ENCODE measurements around the gene DAGLA.

The DAGLA gene

GRCh38 chr11:61776561-61777075 lies 96.4 kb downstream of the DAGLA start:
- TF ChIP-seq FOXP2 (optimal IDR thresholded peaks at IDR 0.05; ENCODE audit: control extremely low read depth, extremely low read length, insufficient read depth) (no peak), POLR2AphosphoS5 (IDR thresholded peaks at IDR 0.05; ENCODE audit: borderline replicate concordance, low read depth, low read length) (no peak), EZH2 (IDR thresholded peaks at IDR 0.05) (no peak)
- H3K4me3 ChIP-seq, result no peak overlapping the region
- DNase-seq (ENCODE audit: low read depth, low spot score), result no peak
- H3K9ac ChIP-seq (ENCODE audit: insufficient read length), result no peak overlapping the region
- H3K36me3 ChIP-seq (ENCODE audit: insufficient read depth, low read length), result no peaks in the 10 kb centered on the region
- no peak overlapping the region for H3K27ac ChIP-seq
- no peaks in the 10 kb centered on the region for H3K9me3 ChIP-seq (ENCODE audit: low read depth, low read length)

- no peak overlapping the region for H3K9ac ChIP-seq (ENCODE audit: insufficient read length)
- no peak overlapping the region for H3K27ac ChIP-seq
- TF ChIP-seq FOXP2 (optimal IDR thresholded peaks at IDR 0.05; ENCODE audit: control extremely low read depth, extremely low read length, insufficient read depth) (no peak), POLR2AphosphoS5 (IDR thresholded peaks at IDR 0.05; ENCODE audit: borderline replicate concordance, low read depth, low read length) (no peak), EZH2 (IDR thresholded peaks at IDR 0.05) (no peak)
- no peak overlapping the region for H3K4me3 ChIP-seq
- no peaks in the 10 kb centered on the region for H3K9me3 ChIP-seq (ENCODE audit: low read depth, low read length)
- DNase-seq (ENCODE audit: low read depth, low spot score), result no peak
- H3K36me3 ChIP-seq (ENCODE audit: insufficient read depth, low read length), result no peaks in the 10 kb centered on the region
Measured at GRCh38 chr11:61777234-61778090, 97.3 kb downstream of the DAGLA start.

- no peak for DNase-seq (ENCODE audit: low read depth, low spot score)
- no peak overlapping the region for H3K9ac ChIP-seq (ENCODE audit: insufficient read length)
- no peak overlapping the region for H3K4me3 ChIP-seq
- no peak for TF ChIP-seq POLR2AphosphoS5 (IDR thresholded peaks at IDR 0.05; ENCODE audit: borderline replicate concordance, low read depth, low read length)
- TF ChIP-seq FOXP2 (optimal IDR thresholded peaks at IDR 0.05; ENCODE audit: control extremely low read depth, extremely low read length, insufficient read depth), result no peak
- TF ChIP-seq EZH2 (IDR thresholded peaks at IDR 0.05), result no peak
- H3K27ac ChIP-seq, result no peak overlapping the region
- no peaks in the 10 kb centered on the region for H3K36me3 ChIP-seq (ENCODE audit: insufficient read depth, low read length)
- no peaks in the 10 kb centered on the region for H3K9me3 ChIP-seq (ENCODE audit: low read depth, low read length)
Measured at GRCh38 chr11:61778357-61778886, 98.2 kb downstream of the DAGLA start.

- DNase-seq (ENCODE audit: low read depth, low spot score), result no peak
- H3K9me3 ChIP-seq (ENCODE audit: low read depth, low read length), result no peaks in the 10 kb centered on the region
- H3K4me3 ChIP-seq, result no peak overlapping the region
- no peak for TF ChIP-seq EZH2 (IDR thresholded peaks at IDR 0.05)
- no peak for TF ChIP-seq POLR2AphosphoS5 (IDR thresholded peaks at IDR 0.05; ENCODE audit: borderline replicate concordance, low read depth, low read length)
- no peak for TF ChIP-seq FOXP2 (optimal IDR thresholded peaks at IDR 0.05; ENCODE audit: control extremely low read depth, extremely low read length, insufficient read depth)
- no peak overlapping the region for H3K27ac ChIP-seq
- no peak overlapping the region for H3K9ac ChIP-seq (ENCODE audit: insufficient read length)
- no peaks in the 10 kb centered on the region for H3K36me3 ChIP-seq (ENCODE audit: insufficient read depth, low read length)
Measured at GRCh38 chr11:61778920-61779650, 98.9 kb downstream of the DAGLA start.

- Histone ChIP-seq H3K4me3 (no peak overlapping the region), H3K9ac (ENCODE audit: insufficient read length) (no peak overlapping the region), H3K27ac (no peak overlapping the region), H3K9me3 (ENCODE audit: low read depth, low read length) (no peaks in the 10 kb centered on the region), H3K36me3 (ENCODE audit: insufficient read depth, low read length) (peaks cover 3% of the 10 kb centered on the region; the same call in 1 of the 2 replicates)
- TF ChIP-seq EZH2 (IDR thresholded peaks at IDR 0.05) (no peak), FOXP2 (optimal IDR thresholded peaks at IDR 0.05; ENCODE audit: control extremely low read depth, extremely low read length, insufficient read depth) (no peak), POLR2AphosphoS5 (IDR thresholded peaks at IDR 0.05; ENCODE audit: borderline replicate concordance, low read depth, low read length) (no peak)
- DNase-seq (ENCODE audit: low read depth, low spot score), result no peak
Measured at GRCh38 chr11:61779666-61780525, 99.7 kb downstream of the DAGLA start.

GRCh38 chr11:61780581-61781162 lies 100.5 kb downstream of the DAGLA start:
- TF ChIP-seq POLR2AphosphoS5 (IDR thresholded peaks at IDR 0.05; ENCODE audit: borderline replicate concordance, low read depth, low read length), result no peak
- no peak for TF ChIP-seq FOXP2 (optimal IDR thresholded peaks at IDR 0.05; ENCODE audit: control extremely low read depth, extremely low read length, insufficient read depth)
- TF ChIP-seq EZH2 (IDR thresholded peaks at IDR 0.05), result no peak
- no peak overlapping the region for H3K4me3 ChIP-seq
- DNase-seq (ENCODE audit: low read depth, low spot score), result no peak
- H3K9me3 ChIP-seq (ENCODE audit: low read depth, low read length), result no peaks in the 10 kb centered on the region
- H3K27ac ChIP-seq, result no peak overlapping the region
- peaks cover 3% of the 10 kb centered on the region; the same call in 1 of the 2 replicates for H3K36me3 ChIP-seq (ENCODE audit: insufficient read depth, low read length)
- H3K9ac ChIP-seq (ENCODE audit: insufficient read length), result no peak overlapping the region

GRCh38 chr11:61781585-61781984 lies 101.4 kb downstream of the DAGLA start:
- H3K9me3 ChIP-seq (ENCODE audit: low read depth, low read length), result no peaks in the 10 kb centered on the region
- no peak overlapping the region for H3K4me3 ChIP-seq
- peaks cover 7% of the 10 kb centered on the region; the same call in 1 of the 2 replicates for H3K36me3 ChIP-seq (ENCODE audit: insufficient read depth, low read length)
- H3K9ac ChIP-seq (ENCODE audit: insufficient read length), result no peak overlapping the region
- no peak for TF ChIP-seq EZH2 (IDR thresholded peaks at IDR 0.05)
- TF ChIP-seq POLR2AphosphoS5 (IDR thresholded peaks at IDR 0.05; ENCODE audit: borderline replicate concordance, low read depth, low read length), result no peak
- TF ChIP-seq FOXP2 (optimal IDR thresholded peaks at IDR 0.05; ENCODE audit: control extremely low read depth, extremely low read length, insufficient read depth), result no peak
- H3K27ac ChIP-seq, result no peak overlapping the region
- DNase-seq (ENCODE audit: low read depth, low spot score), result no peak

Measured in SK-N-MC (cell line).